DMS153 treated with DMSO at 0.1 percent for 48 hours (cell line): ENCODE measurements around the gene SMARCAD1.

ENCODE experiments used
- DNase-seq: peaks from one replicate; lab custom pipeline; 2025; ENCODE audit not compliant: unreplicated experiment; lab: John Stamatoyannopoulos, UW

The SMARCAD1 gene

DNA sequence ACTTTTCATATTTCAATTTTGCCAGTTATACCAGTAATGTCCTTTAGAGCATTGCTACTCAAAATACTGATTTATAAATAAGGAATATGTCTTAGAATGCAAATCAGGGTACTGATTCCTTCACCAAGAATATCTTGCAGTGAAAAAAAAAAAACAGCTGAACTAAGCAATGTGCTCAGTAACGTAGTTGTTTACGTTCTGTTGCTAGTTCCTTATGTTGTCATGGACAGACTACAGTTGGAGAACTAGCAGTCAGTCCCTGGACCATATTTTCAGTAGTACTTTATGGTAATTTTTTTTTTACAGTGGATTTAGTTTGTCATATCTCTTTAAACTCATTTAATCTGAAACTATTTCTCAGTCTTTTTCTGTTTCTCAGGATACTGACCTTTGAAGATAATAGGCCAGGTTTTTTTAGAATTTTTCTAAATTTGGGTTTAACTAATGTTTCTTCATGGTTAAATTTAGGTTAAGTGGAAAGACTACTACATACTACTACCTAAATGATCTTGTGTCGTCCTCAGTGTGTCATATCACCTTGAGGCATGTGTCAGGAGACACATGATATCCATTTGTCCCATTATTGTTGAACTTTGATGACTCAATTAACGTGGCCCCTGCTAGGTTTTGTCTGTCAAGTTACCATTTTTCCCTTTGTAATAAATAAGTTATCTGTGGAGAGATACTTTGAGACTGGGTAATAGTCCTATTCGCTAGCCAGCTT, 21.0 kb downstream of the SMARCAD1 start:
- no peak for DNase-seq

DNA sequence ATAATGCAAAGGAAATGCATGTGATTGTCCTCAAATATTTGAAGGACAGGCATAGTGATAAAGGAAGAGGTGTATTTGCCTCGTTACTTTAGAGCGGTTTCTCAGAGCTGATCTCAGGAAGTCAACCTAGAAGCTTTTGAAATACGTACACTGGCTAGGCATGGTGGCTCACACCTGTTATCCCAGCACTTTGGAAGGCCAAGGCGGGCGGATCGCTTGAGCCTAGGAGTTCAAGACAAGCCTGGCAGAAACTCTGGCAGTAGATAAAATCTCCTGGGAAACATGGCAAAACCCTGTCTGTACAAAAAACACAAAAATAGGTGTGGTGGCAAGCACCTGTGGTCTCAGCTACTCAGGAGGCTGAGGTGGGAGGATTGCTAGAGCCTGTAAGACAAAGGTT, 24.9 kb downstream of the SMARCAD1 start:
- DNase-seq, result no peak

DNA sequence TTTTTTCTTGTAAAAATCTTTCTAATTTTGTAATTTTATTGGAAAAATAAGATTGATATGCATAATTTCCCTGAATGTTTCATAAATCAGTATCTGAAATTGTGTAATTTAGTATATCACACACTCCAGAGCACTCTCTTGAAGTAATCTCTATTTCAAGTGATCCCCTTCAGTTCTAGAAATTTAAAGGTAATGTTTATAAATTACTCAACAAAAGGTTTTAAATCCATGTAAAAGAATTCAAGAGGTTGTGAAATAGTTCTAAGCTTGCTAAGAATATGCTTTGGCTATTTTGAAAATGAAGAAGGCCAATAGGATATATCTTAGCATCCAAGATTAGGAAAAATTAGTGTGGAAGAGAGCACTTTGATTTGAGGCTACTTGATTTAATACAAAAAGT, 28.2 kb downstream of the SMARCAD1 start:
- no peak for DNase-seq

DNA sequence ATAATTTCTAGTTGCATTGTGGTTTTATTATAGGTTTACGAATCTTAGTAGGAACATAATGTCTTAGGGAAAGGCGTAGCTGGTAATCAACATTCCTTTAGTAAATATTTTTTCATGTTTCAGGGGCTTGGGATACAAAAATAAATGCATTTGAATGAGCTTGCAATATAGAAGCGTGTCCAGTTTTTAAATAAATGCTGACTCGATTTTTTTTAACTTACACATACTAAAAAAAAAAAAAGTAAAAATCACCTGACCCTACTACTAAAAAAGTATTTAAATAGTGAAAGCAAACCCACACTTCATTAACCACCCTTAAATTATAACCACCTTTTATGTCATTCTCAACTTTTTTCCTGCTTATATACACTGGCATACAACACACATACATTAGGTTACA, 29.6 kb downstream of the SMARCAD1 start:
- no peak for DNase-seq

DNA sequence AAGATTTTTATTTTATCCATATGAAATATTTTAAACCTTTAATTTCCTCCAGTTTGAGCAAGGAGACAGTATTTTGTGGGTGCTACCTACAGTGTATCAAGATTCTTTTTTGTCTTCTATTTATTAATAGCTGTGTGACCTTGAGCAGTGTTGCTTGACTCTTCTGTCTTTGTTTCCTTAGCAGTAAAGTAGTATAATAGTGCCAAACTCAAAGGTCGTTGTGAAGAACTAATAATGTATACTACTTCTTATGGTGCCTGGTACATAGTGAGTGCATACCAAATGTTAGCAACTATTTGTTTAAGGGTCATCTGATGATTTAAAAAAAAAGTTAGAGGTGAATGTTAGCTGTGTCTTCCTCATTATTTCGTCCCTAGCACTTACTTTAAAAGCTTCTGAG, 30.5 kb downstream of the SMARCAD1 start:
- DNase-seq, result no peak

DNA sequence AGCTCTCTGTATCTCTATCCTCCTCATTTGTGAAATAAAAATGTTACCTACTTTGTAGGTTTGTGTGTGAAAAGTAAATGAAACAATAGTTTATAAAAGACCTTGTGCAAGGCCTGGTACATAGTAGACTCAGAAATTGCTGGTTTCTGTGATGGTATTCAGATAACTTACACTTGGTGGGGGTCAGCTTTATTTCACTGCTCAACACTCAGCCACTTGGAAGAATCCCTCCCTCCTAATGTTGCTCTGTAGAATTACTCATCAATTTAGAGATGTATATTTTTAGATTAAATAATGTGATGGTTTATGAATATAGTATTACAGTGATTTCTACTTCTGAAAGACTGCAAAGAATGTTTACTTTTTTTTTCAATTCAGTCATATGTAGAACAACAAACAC, 32.7 kb downstream of the SMARCAD1 start:
- no peak for DNase-seq

DNA sequence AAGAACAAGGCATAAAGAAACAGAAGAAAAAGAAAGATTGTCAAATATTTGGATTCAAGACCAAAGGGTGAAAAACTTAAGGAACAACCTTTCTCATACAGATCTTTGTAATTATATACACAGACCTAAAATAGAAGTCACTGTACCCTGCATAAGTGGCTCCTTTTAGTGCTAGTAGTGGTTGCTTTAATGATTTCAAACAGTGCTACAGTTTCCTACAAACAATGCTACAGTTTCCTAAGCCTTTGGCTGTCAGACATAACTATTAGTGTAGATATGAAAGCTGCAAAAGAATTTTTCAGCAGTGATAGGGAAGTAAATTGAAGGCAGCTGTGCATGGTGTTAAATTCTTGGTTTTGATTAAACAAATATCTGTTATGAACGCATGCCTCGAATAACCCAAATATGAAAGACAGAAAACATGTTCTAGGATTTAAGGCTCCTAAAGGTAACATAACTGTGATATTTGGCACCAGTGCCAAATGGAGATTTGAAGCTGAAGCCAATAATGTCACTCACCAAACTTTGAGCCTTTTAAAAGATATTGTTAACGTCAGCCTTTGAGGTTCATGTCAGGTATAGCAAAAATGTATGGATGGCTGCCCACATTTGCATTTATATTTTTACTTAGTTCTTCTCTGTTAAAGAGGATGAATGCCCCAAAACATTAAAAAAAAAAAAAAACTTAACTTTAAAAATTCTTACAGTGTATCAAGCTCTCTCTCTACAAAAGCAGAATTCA, 36.6 kb downstream of the SMARCAD1 start:
- no peak for DNase-seq

DNA sequence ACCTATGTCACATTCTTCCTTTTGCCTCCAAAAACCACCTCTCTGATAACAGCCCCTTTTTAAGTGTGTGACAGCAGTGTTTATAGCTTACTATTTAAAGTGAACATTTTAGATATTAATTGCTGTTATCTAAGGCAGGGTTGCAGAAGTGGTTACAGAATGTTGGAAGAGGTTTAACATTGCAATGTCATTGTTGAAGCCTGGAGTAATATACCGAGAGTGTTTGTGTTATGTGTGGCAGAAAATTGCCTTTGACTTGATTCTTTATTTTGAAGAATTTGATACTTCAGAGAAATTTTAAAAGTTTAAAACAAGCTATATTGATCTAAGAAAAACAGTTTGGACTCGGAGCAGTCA, 37.1 kb downstream of the SMARCAD1 start:
- DNase-seq, result no peak

DNA sequence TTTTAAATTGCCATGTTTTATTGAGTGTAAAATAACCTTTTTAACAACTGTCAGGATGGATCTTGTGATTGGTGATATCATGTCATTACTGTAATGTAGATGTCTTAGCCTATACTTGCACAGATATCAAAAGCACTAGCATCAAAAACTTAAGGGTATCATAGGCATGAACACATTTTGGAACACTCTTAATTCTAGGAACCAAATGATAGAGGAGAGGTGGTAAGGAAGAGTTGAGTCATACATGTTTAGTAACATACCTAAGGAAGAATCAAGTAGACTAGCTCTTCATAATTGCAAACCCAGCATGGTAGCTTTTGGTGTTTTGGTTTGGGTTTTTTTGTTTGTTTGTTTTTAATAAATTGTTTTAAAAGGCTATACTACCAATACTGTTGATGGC, 43.4 kb downstream of the SMARCAD1 start:
- no peak for DNase-seq

DNA sequence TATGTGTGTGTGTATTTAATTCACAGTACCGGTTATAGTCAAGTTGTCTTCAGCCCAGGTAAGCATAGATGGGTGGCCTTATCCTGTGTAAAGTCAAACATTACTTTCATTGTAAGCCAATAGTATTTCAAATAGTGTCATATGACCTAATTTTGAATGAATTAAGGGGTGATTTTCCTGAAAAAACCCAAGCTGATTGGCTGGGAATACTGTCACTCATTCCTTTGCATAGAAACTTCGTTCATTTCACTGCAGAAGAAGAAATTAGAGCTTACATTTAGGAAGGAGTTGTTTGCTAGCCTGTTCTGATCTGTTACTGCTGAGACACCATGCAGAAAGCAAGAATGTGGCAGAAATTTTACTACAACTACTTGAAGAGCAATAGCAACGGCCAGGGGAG, 45.4 kb downstream of the SMARCAD1 start:
- no peak for DNase-seq

DNA sequence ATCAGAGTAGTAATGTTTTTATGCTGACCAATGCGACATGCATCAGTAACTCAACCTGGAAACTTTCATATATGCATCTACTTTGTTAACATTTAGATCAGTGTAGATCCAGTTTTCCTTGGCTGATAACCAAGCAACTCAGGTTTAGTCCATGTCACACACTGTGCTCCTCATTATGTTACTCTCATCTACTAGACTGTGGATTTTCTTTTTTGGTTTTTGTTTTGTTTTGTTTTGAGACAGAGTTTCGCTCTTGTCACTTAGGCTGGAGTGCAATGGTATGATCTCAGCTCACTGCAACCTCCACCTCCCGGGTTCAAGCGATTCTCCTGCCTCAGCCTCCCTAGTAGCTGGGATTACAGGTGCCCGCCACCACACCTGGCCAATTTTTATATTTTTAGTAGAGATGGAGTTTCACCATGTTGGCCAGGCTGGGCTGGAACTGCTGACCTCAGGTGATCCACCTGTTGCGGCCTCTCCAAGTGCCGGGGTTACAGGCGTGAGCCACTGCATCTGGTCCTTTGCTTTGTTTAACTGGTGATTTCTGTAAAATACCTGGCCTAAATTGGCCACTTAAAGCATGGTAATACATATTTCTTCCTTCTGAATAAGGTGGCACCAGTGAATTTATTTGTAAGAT, 48.6 kb downstream of the SMARCAD1 start:
- no peak for DNase-seq

DNA sequence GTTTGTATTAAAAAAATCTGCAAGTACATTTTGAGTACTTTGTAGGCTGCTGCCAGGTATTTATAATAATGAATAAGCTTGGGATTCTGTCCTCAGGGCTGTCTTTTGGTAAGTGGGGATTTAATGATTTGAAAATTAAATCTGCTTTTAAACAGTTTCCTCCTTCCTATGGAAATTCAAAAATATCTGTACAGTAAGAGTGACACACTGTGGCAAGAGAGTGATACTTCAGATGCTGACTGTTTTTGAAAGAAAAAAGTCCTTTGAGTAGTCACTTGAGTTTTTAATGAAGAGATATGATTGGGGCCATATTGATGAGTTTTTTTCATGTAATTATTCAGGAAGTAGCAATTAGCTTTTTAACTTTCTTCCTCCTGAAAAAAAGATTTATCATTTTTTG, 49.2 kb downstream of the SMARCAD1 start:
- DNase-seq, result no peak

DNA sequence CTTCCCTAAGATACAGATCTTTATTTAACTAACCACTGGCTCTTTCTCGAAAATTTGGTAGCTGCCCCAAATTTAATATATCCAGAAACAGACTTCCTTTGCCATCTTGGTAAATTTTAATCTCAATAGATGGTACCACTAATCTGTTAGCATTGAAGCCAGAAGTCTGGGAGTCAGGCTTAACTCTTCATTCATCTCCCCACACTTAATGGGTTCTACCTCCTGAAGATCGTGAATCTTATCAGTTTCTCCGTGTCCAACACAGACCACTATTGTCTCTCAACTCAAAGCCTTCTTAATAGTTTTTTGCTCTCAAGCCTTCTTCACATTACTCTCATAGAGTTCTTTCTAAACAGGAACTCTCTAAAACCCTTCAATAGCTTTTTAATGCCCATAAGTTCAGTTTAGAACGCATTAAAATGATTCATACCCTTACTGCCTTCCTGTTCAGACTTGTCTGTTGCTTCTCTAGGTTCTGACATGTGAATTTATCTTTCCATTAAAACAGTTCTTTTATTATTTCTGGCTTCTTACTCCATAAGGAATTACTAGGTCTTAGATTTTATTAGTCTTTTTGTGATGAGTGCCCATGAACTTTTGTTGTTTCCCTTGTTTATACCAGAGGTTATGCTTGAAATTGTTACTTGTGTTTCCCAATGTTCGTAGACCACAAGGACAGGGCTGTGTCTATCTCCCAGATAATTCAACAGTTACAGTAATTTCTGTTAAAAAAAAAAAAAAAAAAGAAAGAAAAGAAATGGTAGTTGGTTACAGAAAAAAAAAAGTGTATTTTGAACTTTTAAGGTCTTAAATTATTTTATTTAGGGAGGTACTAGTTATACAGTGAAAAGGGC, 54.7 kb downstream of the SMARCAD1 start:
- DNase-seq, result no peak

DNA sequence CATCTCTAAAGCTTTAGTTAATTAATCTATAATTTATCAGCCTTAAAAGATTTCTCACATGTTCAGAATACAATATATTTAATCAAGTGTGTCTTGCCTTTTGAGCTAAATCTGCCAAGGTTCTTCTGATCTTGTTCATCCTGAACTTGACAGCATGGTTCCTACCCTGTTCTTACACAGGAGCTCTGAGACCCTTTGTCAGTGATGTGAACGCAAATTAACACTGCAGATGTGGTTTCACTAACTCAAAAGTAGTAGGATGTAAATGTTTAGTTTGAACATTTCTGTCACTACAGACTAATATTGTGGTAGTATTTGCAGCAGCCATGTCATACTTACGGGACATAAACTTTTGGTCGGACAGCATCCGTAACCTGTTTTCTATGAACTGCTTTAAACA, 59.4 kb downstream of the SMARCAD1 start:
- no peak for DNase-seq

DNA sequence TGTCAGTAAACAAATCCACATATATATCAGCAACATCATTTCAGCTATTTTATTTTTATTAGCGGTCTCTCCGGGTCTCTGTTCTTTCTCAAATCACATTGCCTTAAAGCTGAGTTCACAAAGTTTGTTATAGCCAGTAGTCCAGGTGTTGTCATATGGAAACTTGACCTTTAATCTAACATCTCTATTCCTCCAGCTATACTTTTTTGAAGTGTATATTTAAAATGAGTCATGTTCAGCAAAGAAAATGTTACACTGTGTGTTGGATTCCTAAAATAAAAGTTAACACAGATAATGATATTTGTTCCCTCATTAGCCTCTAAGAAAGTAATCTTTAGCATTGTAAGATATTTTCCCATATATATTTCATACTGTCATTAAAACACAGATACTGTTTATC, 63.6 kb downstream of the SMARCAD1 start:
- no peak for DNase-seq

DNA sequence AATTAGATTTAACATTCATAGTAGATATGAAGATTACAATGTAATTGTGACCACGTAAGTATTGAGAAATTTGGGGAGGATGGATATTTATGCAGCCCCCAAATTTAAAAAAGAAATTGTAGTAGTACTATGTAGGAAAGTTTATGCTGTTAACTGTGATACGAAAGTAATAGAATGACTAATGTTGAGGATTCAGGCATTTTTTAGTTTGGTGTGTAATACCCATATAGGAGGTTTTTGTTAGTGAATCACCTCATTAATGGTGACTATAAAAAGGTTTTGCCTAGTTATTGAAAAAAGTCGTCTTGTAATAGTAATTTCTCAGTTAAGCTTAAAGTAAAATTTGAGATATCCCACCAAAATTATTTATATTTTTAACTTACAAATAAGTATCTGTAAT, 67.2 kb downstream of the SMARCAD1 start:
- no peak for DNase-seq

DNA sequence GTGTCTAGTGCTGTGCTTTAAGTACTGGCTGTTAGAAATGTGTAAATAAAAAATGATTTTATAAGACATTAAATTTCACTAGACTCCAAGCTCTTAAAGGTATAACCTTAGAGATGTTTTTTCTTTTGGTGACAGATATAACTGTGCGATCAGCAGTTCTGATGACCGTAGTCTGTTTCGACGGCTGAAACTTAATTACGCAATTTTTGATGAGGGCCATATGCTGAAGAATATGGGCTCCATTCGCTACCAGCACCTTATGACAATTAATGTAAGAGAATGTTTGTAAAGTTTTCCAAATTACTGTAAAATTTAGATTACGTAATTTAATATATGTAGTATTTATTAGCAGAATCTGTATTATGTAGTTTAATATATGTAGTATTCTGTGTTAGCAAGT, 68.5 kb downstream of the SMARCAD1 start:
- DNase-seq, result no peak

DNA sequence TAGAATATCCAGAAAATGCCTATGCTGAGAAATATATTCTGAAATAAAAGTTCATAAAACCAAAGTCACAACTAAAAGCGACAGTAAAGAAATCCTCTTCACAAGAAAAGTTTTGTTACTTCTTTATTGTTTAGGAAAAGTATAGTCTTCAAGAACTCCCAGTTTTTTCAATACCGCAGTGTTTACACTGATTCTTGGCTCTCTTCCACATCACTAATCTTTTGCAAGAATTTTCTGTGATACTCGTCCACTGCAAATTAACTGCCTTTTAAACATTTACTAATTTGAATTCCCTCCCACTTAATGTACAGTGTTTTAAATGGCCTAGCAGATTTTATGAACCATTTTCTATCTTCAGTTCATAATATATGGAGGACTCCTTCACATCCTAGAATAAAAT, 69.9 kb downstream of the SMARCAD1 start:
- no peak for DNase-seq

DNA sequence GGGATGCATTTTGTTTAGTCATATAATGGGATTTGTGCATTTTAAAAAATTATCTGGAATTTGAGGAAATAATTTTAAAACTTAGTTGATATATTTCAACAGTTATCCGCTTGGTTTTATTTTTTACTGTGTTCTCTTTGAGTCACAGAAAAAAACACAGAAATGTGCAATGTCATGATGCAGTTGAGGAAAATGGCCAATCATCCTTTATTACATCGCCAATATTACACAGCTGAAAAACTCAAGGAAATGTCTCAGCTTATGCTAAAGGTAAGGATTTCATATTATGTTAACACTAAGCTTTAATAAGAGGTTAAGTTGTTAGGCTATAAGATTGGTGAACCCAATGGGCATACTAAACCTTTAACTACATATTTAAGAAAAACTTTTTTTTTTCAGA, 71.1 kb downstream of the SMARCAD1 start:
- no peak for DNase-seq

DNA sequence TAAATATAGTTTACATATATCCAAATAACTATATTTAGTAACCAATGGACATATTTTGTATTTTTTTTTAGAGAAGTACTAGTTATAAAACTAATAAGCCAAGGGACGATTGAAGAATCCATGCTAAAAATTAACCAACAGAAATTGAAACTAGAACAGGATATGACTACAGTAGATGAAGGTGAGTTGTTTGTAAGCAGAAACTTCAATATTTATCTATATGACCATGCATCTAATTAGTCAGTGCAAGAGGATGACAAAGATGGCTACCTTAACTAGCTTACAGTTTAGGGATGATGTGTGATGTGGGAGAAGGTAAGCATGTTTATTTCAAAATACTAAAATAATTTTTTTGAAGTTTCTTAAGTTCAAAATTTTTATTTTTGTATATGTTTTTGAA, 77.2 kb downstream of the SMARCAD1 start:
- no peak for DNase-seq

DNA sequence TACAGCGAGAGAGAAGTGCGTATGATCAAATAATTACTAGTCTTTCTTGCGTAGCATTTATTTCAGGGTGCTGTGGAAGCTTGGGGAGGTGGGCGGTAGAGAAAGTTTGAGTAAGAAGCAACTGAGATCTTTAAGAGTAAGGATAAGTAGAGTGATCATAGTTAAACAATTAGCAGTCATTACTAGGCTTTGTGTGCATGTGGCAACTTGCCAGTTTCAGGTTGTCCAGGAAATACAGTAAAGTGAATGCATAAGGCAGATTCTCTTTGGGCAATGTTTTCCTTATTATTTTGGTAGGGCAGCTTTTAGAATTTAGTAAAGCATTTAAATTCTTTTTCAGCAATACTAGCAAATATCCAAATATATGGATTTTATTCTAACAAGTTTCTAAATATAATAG, 78.0 kb downstream of the SMARCAD1 start:
- no peak for DNase-seq

DNA sequence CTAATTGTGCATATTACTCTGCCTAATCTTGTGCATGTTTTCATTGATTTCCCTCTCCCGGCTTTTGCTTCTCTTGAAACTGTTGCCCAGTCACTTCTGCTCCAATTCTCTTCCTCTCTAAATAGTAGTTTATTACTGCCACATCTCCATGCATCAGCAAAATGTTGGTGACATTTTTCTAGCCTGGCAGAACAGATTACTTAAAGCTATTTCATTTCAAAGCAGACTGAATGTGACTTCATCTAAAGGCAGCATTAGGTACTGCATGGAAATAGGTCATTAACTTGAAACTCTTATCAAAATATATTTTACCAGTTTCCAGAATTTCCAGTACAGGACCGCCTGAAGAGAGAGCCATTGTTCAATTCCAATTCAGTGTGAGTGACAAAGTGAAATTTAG, 82.6 kb downstream of the SMARCAD1 start:
- no peak for DNase-seq
